HuH-7 (cell line): Measurements from ENCODE around the gene SLCO2A1.

ENCODE experiments used
- DNase-seq: peaks from one replicate; pipeline ENCODE4 v3.0.0; 2011; ENCODE audit warnings: low spot score

The SLCO2A1 gene

DNA sequence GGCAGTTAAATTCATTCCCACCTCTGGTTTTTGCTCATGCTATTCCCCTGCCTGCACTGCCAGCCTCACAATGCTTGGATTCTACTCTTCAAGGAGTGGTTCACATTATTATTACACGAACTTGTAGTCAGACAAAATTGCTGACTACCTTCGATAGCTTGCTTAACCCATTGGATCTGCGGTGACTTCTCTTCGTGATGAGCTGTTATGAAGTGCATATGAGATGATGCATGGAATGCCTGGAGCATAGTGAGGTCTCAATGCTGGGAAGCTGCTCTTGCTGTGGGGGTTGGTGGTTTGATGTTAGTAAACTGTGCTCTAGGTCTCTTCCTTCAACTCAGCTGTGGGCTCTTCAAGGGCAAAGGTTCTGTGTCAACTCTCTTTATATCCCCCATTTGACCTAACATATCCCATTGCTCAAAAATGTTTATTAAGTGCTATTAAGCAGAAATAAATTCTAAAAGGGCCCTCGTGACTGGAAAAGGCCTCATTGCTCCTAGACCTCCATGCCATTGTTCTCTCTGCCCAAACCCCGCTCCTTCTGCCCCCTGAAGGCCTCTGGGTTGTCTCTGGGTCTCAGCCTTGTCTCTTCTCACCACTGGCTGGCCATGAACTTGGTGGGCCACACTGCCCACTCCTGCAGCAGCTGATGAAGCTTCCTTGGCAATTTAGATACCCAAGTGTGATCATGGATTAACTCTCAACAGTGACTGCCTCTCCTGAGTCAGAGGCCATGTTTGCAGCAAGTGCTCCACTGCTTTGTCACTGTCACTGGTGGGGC, 4.5 kb upstream of the SLCO2A1 start:
- DNase-seq, result no peak

- no peak for DNase-seq
These were observed 3.7 kb upstream of the SLCO2A1 start for GRCh38 chr3:134033315-134033996.

DNA sequence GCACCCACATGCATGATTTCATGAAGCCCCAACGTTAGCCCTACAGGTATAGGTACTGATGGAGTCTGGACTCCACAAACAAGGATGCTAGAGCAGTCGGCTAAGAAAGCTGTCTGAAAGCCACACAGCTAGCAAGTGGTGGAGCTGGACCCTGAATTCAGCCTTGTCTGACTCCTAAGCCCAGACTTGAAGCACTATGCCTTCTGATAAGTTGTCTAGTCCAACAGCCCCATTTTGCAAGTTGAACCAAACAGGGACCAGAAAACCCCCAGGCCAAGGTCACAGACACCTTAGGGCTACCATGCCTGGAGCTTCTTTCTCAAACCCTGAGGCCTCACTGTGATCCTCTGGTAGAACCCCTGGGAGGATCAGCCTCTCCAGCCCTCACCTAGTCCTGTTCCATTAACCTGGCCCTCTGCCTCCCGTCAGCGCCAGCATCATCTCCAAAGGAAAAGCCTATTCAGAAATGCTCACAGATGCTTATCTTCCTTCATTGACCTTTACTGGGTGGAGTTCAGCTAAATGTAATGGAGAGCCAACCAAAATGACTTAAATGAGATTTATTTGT, 1.7 kb upstream of the SLCO2A1 start:
- no peak for DNase-seq

DNA sequence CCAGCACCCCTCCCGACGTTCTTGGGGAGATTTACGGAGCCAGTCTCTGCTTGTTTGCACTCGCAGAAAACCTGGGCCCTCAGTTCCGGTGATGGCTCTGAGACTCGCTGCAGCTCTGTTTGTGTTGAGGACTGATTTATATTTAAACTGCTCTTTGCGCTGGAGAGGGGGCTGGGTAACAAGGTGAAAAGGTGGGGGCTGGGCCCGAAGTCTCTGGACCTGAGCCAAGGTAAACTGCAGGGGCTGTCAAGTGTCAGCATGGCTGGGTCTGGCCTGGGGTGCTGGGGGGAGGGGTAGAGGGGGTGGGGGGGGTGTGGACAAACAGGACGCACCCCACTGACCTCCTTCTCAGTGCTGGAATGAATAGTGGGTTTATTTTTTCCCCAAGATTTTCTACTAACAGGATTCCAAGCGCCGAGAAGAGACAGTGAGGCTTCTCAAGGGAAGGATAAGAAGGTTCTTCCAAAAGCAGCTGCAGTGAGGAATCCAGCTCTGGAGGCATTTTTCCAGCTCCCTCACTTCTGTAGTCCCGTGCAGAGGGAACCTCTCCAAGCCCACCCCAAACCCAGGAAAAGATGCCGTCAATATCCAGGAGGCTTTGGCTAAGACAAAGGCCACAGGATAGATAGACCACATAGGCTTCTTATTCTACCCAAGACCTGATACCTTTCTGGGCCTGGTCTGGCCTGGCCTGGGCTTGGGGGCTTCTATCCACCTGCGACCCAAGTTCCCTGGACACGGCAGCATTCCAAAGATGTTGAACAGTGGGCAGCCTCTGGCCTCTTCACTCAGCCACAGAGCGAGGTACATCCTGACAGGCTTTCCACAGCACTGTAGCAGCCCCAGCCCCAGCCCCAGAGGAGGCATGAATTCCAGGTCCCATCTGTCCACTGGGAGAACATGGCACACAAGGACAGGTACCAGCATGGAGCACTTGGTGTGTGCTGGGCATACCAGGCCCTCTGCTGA, 938 bp upstream of the SLCO2A1 start:
- DNase-seq, result peak; percentile 47

DNA sequence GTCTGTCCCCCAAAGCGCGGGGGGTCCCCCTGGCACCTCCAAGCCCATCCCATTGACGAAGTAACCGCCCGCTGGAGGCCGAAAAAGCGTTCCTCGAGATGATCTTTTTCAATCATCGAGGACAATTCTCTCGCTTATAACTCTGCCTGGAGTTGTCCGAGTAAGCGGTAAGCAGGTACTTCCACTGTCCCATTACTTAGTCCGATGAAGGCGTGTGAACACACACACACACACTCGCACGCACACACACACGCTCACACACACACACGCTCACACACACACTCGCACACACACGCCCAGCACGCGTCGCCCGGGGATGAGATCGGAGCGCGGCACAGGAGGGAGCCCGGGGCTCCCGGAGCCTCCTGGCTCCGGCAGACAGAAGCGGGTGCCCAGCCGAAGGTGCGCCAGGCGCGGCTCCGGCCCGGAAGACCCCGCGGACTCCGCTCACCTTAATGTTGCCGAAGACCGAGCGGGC, 430 bp downstream of the SLCO2A1 start:
- DNase-seq, result peak; percentile 30

- no peak for DNase-seq
These were observed 1.1 kb downstream of the SLCO2A1 start for GRCh38 chr3:134028486-134029255.

DNA sequence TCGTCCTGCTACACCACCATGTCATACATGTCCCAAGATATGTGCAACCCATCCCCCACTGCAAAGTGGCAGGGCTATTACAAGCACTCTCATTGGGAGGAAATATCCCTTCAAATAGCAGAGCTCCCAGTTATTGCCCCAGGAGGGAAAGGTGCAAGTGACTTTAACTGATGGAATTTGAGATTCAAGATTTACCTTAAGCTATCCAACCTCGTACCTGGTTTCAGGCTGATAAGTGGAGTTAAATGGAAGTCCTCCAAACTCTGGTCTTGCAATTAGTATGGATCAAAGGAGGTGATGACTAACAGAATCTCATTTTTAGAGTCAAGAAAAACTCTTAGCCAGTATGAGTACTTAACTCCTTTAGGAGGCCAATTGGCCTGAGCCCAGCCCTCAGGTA, 2.1 kb downstream of the SLCO2A1 start:
- no peak for DNase-seq

- no peak for DNase-seq
These were observed 9.5 kb downstream of the SLCO2A1 start for GRCh38 chr3:134020135-134020680.

DNA sequence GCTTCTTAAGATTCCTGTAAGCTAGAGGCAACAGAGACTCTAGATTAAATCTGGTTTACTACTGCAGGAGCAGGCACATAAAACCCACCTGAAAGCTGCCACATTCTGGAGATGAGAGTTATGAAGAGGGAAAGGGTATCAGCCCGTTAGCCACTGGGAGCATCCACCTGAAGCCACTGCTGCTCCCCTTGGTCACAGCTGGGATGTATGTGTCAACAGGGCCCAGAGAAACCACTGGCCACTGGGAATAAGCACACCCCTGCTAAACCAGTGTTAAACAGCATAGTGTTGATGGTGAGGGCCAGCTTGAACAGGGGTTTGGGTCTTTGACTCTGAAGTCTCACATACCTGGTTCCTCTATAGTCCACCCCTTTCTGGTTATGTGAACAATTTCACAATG, 10.9 kb downstream of the SLCO2A1 start:
- no peak for DNase-seq

GRCh38 chr3:134018406-134018805, 11.3 kb downstream of the SLCO2A1 start:
- DNase-seq, result no peak

DNA sequence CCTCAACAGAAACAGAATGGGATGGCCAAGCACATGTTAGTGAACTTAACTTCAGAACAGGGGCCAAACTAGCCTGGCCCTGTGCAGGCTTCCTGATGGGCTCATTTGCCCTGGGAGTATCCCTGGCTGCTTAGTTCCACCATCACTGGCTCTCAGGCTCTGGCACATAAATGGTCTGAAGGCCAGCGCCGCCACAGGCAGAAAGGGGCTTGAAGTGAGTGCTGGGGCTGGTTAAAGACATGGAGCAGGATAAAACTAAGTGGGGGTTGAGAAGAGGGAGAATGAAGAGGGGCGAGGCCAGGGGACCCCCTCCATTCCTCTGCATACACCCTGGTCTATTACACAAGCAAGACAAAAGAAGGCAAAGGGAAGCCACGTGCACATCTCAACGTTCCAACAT, 12.2 kb downstream of the SLCO2A1 start:
- DNase-seq, result no peak

DNA sequence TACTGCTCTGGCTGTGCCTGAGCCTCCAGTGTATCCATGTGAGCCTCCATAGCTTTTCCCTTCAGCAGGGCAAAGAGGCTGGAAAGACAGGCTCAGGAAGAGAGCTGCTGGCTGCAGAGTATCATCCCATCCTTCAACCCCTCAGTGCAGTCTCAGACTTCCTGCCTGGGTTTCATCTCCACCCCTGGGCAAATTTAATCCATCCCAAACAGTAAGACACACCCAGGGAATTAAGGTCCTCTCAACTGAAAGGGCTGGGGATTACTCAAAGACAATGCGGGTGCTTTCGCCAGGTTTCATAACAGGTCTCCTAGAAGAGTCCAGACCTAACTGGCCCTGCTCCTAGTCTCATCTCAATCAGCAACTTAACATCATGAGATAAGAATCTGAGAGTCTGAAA, 15.5 kb downstream of the SLCO2A1 start:
- DNase-seq, result no peak

DNA sequence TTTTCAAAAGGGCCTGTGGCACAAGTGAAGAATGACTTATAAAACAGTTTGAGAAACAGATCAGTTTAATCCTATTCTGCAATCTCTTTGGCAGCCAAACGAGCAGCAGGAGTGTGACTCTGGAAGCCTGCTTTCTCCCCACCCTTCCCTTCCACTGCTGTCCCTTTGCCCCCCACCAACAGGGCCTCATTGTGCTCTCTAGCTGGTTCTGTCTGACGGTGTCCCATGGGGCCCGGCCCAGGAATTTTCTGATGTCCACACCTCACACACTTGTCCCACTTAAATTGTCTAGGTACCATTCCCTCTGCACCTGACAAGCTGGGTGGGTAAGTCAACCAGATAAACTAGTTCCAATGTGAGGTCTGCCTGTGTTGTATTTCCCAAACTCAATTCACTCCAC, 16.4 kb downstream of the SLCO2A1 start:
- DNase-seq, result no peak

GRCh38 chr3:134009345-134010000, 20.3 kb downstream of the SLCO2A1 start:
- DNase-seq, result no peak

GRCh38 chr3:134008630-134009156, 21.0 kb downstream of the SLCO2A1 start:
- no peak for DNase-seq

GRCh38 chr3:134007819-134008218, 21.9 kb downstream of the SLCO2A1 start:
- DNase-seq, result no peak

- no peak for DNase-seq
These were observed 24.9 kb downstream of the SLCO2A1 start for GRCh38 chr3:134004841-134005240.

- DNase-seq, result no peak
These were observed 26.7 kb downstream of the SLCO2A1 start for GRCh38 chr3:134003066-134003465.

DNA sequence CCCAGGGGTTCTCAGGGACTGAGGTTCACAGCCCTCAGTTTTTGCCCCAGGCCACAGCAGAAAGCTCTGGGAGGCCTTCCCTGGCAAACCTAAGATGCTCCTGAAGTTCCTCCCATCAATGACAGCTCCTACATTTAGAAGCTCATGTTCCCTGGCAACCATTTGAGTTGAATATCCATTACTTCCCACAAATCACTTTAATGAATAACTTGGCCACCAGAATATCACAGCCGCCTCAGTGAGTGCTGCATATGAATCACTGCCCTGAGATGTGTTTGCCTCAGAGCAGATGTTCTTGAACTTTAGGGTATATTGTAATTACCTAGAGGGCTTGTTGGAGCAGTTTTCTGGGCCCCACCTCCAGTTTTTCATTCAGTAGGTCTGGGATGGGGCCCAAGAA, 27.4 kb downstream of the SLCO2A1 start:
- DNase-seq, result no peak

- no peak for DNase-seq
These were observed 28.5 kb downstream of the SLCO2A1 start for GRCh38 chr3:134001251-134001650.
